Mesothelial cell of epicardium (in vitro differentiated cells): ENCODE data around the gene LNX2. TPM values are rescaled to one million over a fixed set of nuclear protein-coding genes. Genes with fewer than 3 reads are reported as not detected.

Experiments
- DNase-seq, 2 experiments: peaks; one replicate each; pipeline ENCODE4 v3.0.0; 2021; ENCODE audit warnings: low spot score in 2 of 2; ENCODE audit not compliant: unreplicated experiment in 2 of 2
- H3K27ac Mint-ChIP-seq: 2 replicates; pipeline ENCODE4 v1.8.0; 2021; ENCODE audit warnings: mixed read lengths
- H3K27me3 Mint-ChIP-seq: 2 replicates; pipeline ENCODE4 v1.8.0; 2021; ENCODE audit warnings: low read depth, mixed read lengths
- H3K36me3 Mint-ChIP-seq: 2 replicates; pipeline ENCODE4 v1.8.0; 2021; ENCODE audit warnings: mixed read lengths
- H3K4me1 Mint-ChIP-seq: 2 replicates; pipeline ENCODE4 v1.8.0; 2021; ENCODE audit warnings: mixed read lengths
- H3K4me3 Mint-ChIP-seq: 2 replicates; pipeline ENCODE4 v1.8.0; 2021; ENCODE audit warnings: mild to moderate bottlenecking, moderate library complexity, mixed read lengths
- H3K9me3 Mint-ChIP-seq: 2 replicates; pipeline ENCODE4 v1.8.0; 2021; ENCODE audit warnings: mixed read lengths
- total RNA-seq: library from RNA; stranded (reverse); gene quantifications from 3 replicates; pipeline ENCODE4 v1.2.1, GENCODE V29; 2021
- TF ChIP-seq, protein P1 (sequence below): fragments of 200-600 bp; sonication (generic); IDR thresholded peaks from one replicate; pipeline ENCODE4 v1.5.0; 2021; ENCODE audit warnings: antibody characterized with exemption; ENCODE audit not compliant: unreplicated experiment

LNX2 gene
- total RNA-seq, 1 donor from 2014 or later = 13.6 TPM

DNA sequence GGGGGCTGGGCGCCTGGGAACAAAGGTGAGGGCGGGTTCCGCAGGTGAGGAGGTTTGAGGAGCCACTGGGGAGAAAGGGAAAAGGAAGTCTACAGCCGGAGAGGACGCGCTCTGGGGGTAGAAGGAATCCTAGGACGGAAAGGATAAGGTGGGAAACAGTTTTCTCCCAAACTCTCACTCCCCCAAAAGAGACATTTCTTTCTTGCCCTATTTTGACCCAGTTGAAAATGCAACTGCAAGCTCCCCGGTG is 712 bp upstream of the LNX2 start:
- Mint-ChIP-seq H3K27me3 (no peaks in the 10 kb centered on the region), H3K4me3 (peak overlapping the region; percentile 94), H3K4me1 (peaks cover 49% of the 10 kb centered on the region), H3K9me3 (no peaks in the 10 kb centered on the region), H3K36me3 (peaks cover 17% of the 10 kb centered on the region), H3K27ac (peak overlapping the region; percentile 98)
- no peak for DNase-seq
- TF ChIP-seq, protein P1, sequence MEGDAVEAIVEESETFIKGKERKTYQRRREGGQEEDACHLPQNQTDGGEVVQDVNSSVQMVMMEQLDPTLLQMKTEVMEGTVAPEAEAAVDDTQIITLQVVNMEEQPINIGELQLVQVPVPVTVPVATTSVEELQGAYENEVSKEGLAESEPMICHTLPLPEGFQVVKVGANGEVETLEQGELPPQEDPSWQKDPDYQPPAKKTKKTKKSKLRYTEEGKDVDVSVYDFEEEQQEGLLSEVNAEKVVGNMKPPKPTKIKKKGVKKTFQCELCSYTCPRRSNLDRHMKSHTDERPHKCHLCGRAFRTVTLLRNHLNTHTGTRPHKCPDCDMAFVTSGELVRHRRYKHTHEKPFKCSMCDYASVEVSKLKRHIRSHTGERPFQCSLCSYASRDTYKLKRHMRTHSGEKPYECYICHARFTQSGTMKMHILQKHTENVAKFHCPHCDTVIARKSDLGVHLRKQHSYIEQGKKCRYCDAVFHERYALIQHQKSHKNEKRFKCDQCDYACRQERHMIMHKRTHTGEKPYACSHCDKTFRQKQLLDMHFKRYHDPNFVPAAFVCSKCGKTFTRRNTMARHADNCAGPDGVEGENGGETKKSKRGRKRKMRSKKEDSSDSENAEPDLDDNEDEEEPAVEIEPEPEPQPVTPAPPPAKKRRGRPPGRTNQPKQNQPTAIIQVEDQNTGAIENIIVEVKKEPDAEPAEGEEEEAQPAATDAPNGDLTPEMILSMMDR = no peak

DNA sequence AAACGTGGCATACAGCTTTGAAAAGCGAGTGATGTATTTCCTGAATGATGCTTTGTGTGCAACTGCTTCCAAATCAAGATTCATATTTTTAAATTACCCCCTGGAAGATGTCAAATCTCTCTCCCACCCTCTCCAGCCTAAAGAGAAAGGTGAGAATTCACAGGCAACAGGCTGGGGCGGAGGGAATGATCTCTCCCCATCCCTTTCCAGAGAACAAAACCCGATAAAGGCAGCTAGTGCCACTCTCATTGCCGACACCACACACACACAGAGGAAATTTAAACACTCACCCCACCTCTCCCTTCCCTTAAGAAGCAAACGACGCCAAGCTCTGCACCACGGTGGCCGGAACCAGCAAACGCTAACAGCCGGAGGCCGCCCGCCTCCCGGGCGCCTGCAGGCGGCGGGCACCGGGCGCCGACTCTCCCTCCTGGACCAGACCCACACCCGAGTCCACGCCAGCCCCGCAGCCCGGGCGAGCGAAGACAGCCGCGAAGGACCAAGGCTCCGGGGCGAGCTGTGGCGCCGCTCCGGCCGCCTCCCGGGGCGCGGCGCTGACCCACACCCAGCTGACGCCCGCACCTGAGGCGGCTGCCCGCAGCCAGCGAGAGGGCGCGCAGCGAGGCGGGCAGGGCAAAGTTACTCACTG is 477 bp downstream of the LNX2 start:
- no peak for DNase-seq
- Mint-ChIP-seq H3K9me3 (peaks cover 8% of the 10 kb centered on the region), H3K36me3 (peaks cover 15% of the 10 kb centered on the region), H3K27ac (peak overlapping the region; percentile 96), H3K27me3 (no peaks in the 10 kb centered on the region), H3K4me3 (peak overlapping the region; percentile 94), H3K4me1 (peaks cover 45% of the 10 kb centered on the region)
- TF ChIP-seq, protein P1 = no peak

DNA sequence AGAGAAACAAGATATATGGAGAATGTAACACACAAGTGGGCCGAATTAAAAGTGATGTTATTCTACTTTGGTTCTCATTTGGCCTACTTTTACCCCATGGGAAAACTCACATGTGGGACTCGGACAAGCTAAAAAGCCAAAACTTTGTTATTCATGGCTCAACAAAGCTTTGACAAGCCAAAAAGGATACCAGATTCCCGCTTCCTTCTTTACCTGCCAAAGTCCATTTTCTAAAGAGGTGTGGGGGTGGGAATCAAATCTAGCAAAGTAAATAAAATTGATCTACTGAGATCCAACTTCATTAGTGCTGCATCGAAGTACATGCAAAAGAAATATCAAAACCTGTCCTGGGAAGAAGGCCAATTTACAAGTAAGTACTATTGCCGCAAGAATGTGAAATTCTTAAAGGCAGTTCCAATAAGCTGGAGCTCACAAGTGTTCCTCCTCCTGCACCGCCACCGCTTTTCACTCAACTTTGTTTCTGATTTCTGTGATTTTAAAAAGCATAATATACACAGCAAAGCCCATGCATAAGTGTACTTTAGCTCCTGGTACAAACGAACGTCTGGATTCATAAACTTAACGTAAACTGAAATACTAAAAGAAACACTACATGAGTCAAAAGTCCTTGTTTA is 1.1 kb downstream of the LNX2 start:
- Mint-ChIP-seq H3K4me3 (peak overlapping the region; percentile 94), H3K9me3 (peaks cover 14% of the 10 kb centered on the region), H3K36me3 (peaks cover 18% of the 10 kb centered on the region), H3K27ac (peak overlapping the region; percentile 96), H3K27me3 (no peaks in the 10 kb centered on the region), H3K4me1 (peaks cover 45% of the 10 kb centered on the region)
- TF ChIP-seq, protein P1 = no peak
- DNase-seq = no peak

DNA sequence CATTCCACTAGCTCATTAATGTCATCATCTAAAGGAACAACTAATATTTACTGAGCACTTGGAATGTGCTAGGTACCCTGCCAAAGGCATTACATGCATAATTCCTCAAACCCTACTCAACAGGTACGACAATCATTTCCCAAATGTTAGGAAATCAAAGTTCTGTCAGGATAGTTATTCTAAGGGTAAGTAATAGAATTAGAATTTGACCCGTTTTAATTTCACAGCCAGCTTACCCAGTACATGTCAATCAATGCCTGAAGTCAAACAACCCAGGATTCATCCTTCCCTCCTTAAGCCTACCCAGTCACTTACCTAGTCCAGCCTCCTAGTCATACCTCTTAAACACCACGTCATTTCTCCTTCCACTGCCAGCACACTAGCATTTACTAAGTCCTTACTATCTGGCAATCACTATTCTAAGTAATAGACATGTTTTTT is 2.4 kb downstream of the LNX2 start:
- Mint-ChIP-seq H3K4me3 (peak overlapping the region; percentile 94), H3K4me1 (peaks cover 36% of the 10 kb centered on the region), H3K27ac (peak overlapping the region; percentile 23)

DNA sequence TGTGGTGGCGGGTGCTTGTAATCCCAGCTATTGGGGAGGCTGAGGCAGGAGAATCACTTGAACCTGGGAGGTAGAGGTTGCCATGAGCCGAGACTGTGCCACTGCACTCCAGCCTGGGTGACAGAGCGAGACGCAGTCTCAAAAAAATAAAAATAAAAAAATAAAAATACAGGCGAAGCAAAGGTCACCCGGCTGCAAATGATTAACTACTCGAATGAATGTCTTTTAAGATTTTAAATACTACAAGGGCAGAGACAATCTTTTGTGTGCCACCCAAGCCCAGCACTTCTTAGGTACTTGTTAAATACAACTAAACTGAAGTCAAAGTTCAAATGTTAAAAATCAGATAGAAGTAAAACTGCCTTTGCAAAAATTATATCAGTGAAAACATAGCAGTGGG is 6.7 kb downstream of the LNX2 start:
- H3K9me3 Mint-ChIP-seq = peaks cover 24% of the 10 kb centered on the region
- no peak overlapping the region for H3K27ac Mint-ChIP-seq
- no peak overlapping the region for H3K4me3 Mint-ChIP-seq
- peaks cover 28% of the 10 kb centered on the region for H3K4me1 Mint-ChIP-seq
- no peaks in the 10 kb centered on the region for H3K27me3 Mint-ChIP-seq
- TF ChIP-seq, protein P1 = no peak
- no peak for DNase-seq
- peaks cover 13% of the 10 kb centered on the region for H3K36me3 Mint-ChIP-seq

More for the DNA sequence above, 2.4 kb downstream of the LNX2 start:
- Mint-ChIP-seq H3K9me3 (peaks cover 16% of the 10 kb centered on the region), H3K27me3 (no peaks in the 10 kb centered on the region), H3K36me3 (peaks cover 10% of the 10 kb centered on the region)
- TF ChIP-seq, protein P1 = no peak
- no peak for DNase-seq
